ENCODE data around the gene PLCG1.

Gene PLCG1

GRCh38 chr20:41182296-41183212, 45.2 kb downstream of the PLCG1 start:
- DNase-seq: no peak

GRCh38 chr20:41183391-41183790, 46.0 kb downstream of the PLCG1 start:
- no peak for DNase-seq

GRCh38 chr20:41183831-41184230, 46.5 kb downstream of the PLCG1 start:
- no peak for DNase-seq

GRCh38 chr20:41185013-41185757, 47.8 kb downstream of the PLCG1 start:
- DNase-seq: no peak

GRCh38 chr20:41187668-41188067, 50.3 kb downstream of the PLCG1 start:
- no peak for DNase-seq

- DNase-seq: no peak
Measured at GRCh38 chr20:41191562-41192500, 54.5 kb downstream of the PLCG1 start.

- DNase-seq: no peak
Measured at GRCh38 chr20:41192575-41192974, 55.2 kb downstream of the PLCG1 start.

GRCh38 chr20:41196653-41197225, 59.4 kb downstream of the PLCG1 start:
- no peak for DNase-seq

- no peak for DNase-seq
Measured at GRCh38 chr20:41198443-41198842, 61.1 kb downstream of the PLCG1 start.

- no peak for DNase-seq
Measured at GRCh38 chr20:41200446-41201202, 63.3 kb downstream of the PLCG1 start.

GRCh38 chr20:41201760-41202159, 64.4 kb downstream of the PLCG1 start:
- DNase-seq: no peak

GRCh38 chr20:41202426-41202825, 65.1 kb downstream of the PLCG1 start:
- DNase-seq: no peak

- no peak for DNase-seq
Measured at GRCh38 chr20:41203660-41204059, 66.3 kb downstream of the PLCG1 start.

GRCh38 chr20:41204304-41205265, 67.2 kb downstream of the PLCG1 start:
- DNase-seq: no peak

GRCh38 chr20:41205313-41205712, 68.0 kb downstream of the PLCG1 start:
- no peak for DNase-seq

- DNase-seq: no peak
Measured at GRCh38 chr20:41213150-41213820, 75.9 kb downstream of the PLCG1 start.

- no peak for DNase-seq
Measured at GRCh38 chr20:41214202-41214601, 76.9 kb downstream of the PLCG1 start.

GRCh38 chr20:41214666-41215065, 77.3 kb downstream of the PLCG1 start:
- no peak for DNase-seq

GRCh38 chr20:41217422-41217821, 80.1 kb downstream of the PLCG1 start:
- DNase-seq: no peak

GRCh38 chr20:41218466-41218865, 81.1 kb downstream of the PLCG1 start:
- no peak for DNase-seq

All from CD4-positive, alpha-beta T cell treated with Interleukin-4 for 4 hours (primary cell).